IPS-20b (cell line): ENCODE data around the gene MAU2.
A peak's percentile ranks its signal among the peaks of the same experiment; 100 is the strongest.

ENCODE experiments used
- H3K27ac ChIP-seq: one replicate; pipeline ENCODE4 v1.5.1; 2013; ENCODE audit warnings: low read length
- H3K27me3 ChIP-seq: 2 replicates; pipeline ENCODE4 v1.6.1; 2013; ENCODE audit warnings: mild to moderate bottlenecking, low read length, inconsistent platforms; ENCODE audit not compliant: insufficient read depth
- H3K36me3 ChIP-seq: 2 replicates; pipeline ENCODE4 v1.6.1; 2013; ENCODE audit warnings: low read depth, mild to moderate bottlenecking, inconsistent platforms, low read length, moderate library complexity; ENCODE audit not compliant: insufficient read depth
- H3K4me1 ChIP-seq: 2 replicates; pipeline ENCODE4 v1.6.1; 2013; ENCODE audit warnings: mild to moderate bottlenecking, control low read depth, inconsistent platforms, low read length, moderate library complexity; ENCODE audit not compliant: insufficient read depth
- H3K4me3 ChIP-seq: 2 replicates; pipeline ENCODE4 v1.5.1; 2013; ENCODE audit warnings: mild to moderate bottlenecking, low read length, inconsistent platforms
- H3K9ac ChIP-seq: 2 replicates; pipeline ENCODE4 v1.6.1; 2013; ENCODE audit warnings: low read depth, mild to moderate bottlenecking, inconsistent platforms, low read length, moderate library complexity
- H3K9me3 ChIP-seq: 2 replicates; pipeline ENCODE4 v1.6.1; 2013; ENCODE audit warnings: mild to moderate bottlenecking, low read depth, low read length, inconsistent platforms; ENCODE audit not compliant: insufficient read depth

The MAU2 gene, protein sequence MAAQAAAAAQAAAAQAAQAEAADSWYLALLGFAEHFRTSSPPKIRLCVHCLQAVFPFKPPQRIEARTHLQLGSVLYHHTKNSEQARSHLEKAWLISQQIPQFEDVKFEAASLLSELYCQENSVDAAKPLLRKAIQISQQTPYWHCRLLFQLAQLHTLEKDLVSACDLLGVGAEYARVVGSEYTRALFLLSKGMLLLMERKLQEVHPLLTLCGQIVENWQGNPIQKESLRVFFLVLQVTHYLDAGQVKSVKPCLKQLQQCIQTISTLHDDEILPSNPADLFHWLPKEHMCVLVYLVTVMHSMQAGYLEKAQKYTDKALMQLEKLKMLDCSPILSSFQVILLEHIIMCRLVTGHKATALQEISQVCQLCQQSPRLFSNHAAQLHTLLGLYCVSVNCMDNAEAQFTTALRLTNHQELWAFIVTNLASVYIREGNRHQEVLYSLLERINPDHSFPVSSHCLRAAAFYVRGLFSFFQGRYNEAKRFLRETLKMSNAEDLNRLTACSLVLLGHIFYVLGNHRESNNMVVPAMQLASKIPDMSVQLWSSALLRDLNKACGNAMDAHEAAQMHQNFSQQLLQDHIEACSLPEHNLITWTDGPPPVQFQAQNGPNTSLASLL

GRCh38 chr19:19320361-19321140 is at the start of gene MAU2, which contains the start of gene SUGP1:
Gene MAU2 (plus strand): TSS chr19:19320829. CDS start chr19:19320860, 31 bp downstream.
Gene SUGP1 (minus strand): TSS chr19:19320509. CDS start chr19:19320496, 13 bp downstream.
- Histone ChIP-seq H3K27me3 (no peaks in the 10 kb centered on the region), H3K27ac (peak within 1 kb of the TSS; percentile 23), H3K4me1 (peaks cover 7% of the 10 kb centered on the region; the same call in 1 of the 2 replicates), H3K9me3 (no peaks in the 10 kb centered on the region), H3K4me3 (peak within 1 kb of the TSS; percentile 69), H3K9ac (peak within 1 kb of the TSS; percentile 78), H3K36me3 (peaks cover 30% of the 10 kb centered on the region)

GRCh38 chr19:19271828-19272599 is 48.6 kb upstream of the MAU2 start:
- peaks cover 15% of the 10 kb centered on the region for H3K36me3 ChIP-seq
- no peaks in the 10 kb centered on the region for H3K9me3 ChIP-seq
- H3K4me1 ChIP-seq: no peaks in the 10 kb centered on the region
- H3K9ac ChIP-seq: no peak overlapping the region; the same call in 1 of the 2 replicates
- H3K4me3 ChIP-seq: peak overlapping the region; percentile 52
- no peak overlapping the region for H3K27ac ChIP-seq
- H3K27me3 ChIP-seq: peaks cover 16% of the 10 kb centered on the region

GRCh38 chr19:19274146-19274545 is 46.5 kb upstream of the MAU2 start:
- Histone ChIP-seq H3K36me3 (peaks cover 34% of the 10 kb centered on the region), H3K4me3 (no peak overlapping the region), H3K9me3 (no peaks in the 10 kb centered on the region), H3K9ac (no peak overlapping the region), H3K27me3 (peaks cover 16% of the 10 kb centered on the region), H3K4me1 (no peaks in the 10 kb centered on the region), H3K27ac (no peak overlapping the region)

- H3K36me3 ChIP-seq: peaks cover 42% of the 10 kb centered on the region
- peaks cover 16% of the 10 kb centered on the region for H3K27me3 ChIP-seq
- no peak overlapping the region for H3K27ac ChIP-seq
- H3K9ac ChIP-seq: no peak overlapping the region
- H3K4me1 ChIP-seq: no peaks in the 10 kb centered on the region
- no peaks in the 10 kb centered on the region for H3K9me3 ChIP-seq
- no peak overlapping the region for H3K4me3 ChIP-seq
These were observed 45.7 kb upstream of the MAU2 start for GRCh38 chr19:19274716-19275565.

DNA sequence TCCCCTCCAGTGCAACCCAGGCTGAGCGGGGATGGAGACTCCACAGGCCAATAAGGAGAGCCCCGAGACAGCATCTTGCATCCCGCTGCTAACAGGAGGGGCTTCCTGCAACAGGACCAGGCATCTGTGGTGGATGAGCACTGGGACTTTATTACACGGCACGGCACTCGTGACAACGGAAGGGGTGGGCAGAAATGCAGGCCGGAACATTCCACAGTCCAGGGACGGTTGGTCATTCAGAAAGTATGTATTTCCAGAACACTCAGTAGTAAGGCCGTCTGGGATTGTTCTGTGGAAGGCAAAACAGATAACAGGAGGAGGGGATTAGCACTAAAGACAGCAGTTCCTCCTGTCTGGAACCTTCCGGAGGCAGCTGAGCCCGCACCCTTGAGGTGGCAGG is 44.2 kb upstream of the MAU2 start:
- peaks cover 48% of the 10 kb centered on the region for H3K36me3 ChIP-seq
- no peak overlapping the region for H3K27ac ChIP-seq
- no peak overlapping the region for H3K9ac ChIP-seq
- no peaks in the 10 kb centered on the region for H3K9me3 ChIP-seq
- peaks cover 16% of the 10 kb centered on the region for H3K27me3 ChIP-seq
- no peaks in the 10 kb centered on the region for H3K4me1 ChIP-seq
- no peak overlapping the region for H3K4me3 ChIP-seq

DNA sequence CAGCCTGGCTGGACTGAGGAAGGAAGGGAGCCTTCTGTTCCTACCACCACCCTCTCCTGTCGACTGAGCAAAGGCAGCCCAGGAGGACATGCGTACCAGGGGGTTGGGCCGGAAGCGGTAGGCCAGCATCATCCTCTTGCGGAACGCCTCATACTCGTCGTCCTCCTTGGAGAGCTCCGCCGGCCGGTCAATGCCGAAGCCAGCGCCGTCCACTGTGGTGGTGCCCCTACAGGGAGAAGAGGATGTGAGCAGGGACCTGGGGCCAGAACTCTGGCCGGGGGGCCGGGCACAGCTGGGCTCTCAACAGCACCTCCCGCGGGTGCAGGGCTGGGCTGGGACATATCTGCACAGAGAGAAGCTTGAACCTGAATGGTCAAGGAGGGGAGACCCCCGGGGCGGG is 43.8 kb upstream of the MAU2 start:
- Histone ChIP-seq H3K9ac (no peak overlapping the region), H3K4me3 (no peak overlapping the region), H3K4me1 (no peaks in the 10 kb centered on the region), H3K27ac (no peak overlapping the region), H3K36me3 (peaks cover 48% of the 10 kb centered on the region), H3K27me3 (peaks cover 15% of the 10 kb centered on the region), H3K9me3 (no peaks in the 10 kb centered on the region)

DNA sequence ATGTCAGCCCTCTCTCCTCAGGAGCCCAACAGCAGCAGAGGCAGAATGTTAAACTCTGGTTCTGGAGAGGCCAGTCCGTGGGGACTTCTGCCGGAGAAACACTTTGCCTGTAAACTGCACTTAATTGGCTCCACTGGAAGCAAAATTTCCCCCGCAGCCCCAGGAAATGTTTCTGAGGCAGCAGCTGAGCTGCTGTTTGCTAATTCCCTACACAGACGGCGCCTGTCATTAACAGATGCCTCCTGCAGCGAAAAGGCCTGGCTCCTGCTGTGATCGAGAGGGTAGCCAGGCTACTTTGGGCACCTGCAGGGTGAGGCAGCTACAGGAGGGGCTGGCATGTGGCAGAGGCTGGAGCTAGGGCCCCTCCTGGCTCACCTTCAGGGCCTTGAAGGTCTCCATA is 42.3 kb upstream of the MAU2 start:
- Histone ChIP-seq H3K4me3 (no peak overlapping the region), H3K27ac (no peak overlapping the region), H3K27me3 (peaks cover 8% of the 10 kb centered on the region), H3K36me3 (peaks cover 60% of the 10 kb centered on the region), H3K9ac (no peak overlapping the region), H3K4me1 (no peaks in the 10 kb centered on the region), H3K9me3 (no peaks in the 10 kb centered on the region)

GRCh38 chr19:19279062-19279612 is 41.5 kb upstream of the MAU2 start:
- H3K27me3 ChIP-seq: peaks cover under 1% of the 10 kb centered on the region; the same call in 1 of the 2 replicates
- no peaks in the 10 kb centered on the region for H3K9me3 ChIP-seq
- no peaks in the 10 kb centered on the region for H3K4me1 ChIP-seq
- no peak overlapping the region for H3K4me3 ChIP-seq
- peaks cover 68% of the 10 kb centered on the region for H3K36me3 ChIP-seq
- H3K27ac ChIP-seq: no peak overlapping the region
- no peak overlapping the region for H3K9ac ChIP-seq

- Histone ChIP-seq H3K4me1 (no peaks in the 10 kb centered on the region), H3K27me3 (no peaks in the 10 kb centered on the region), H3K27ac (no peak overlapping the region), H3K36me3 (peaks cover 74% of the 10 kb centered on the region), H3K9me3 (no peaks in the 10 kb centered on the region), H3K4me3 (no peak overlapping the region), H3K9ac (no peak overlapping the region)
These were observed 40.8 kb upstream of the MAU2 start for GRCh38 chr19:19279853-19280252.

DNA sequence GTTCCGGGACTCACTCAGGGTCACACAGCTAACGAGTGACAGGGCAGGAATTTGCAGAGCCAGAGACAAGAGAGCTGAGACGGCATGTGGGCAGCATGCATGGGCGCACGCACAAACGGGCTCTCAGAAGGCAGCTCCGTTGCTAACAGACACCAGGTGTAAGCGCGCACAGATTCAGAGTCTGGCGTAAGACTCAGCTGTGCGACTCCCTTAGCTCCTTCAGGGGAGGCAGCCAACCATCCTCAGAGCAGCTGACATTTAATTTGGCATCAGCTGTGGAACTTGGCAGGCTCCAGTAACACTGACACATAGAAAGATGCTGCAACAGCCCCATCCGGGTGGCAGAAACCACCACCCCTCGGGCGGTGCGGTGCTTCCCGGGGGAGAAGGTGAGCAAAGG is 40.1 kb upstream of the MAU2 start:
- Histone ChIP-seq H3K9me3 (no peaks in the 10 kb centered on the region), H3K4me1 (no peaks in the 10 kb centered on the region), H3K9ac (no peak overlapping the region), H3K27me3 (no peaks in the 10 kb centered on the region), H3K36me3 (peaks cover 75% of the 10 kb centered on the region), H3K27ac (no peak overlapping the region), H3K4me3 (no peak overlapping the region)
